ENCODE results near the gene FGFRL1. TPM values are rescaled to one million over a fixed set of nuclear protein-coding genes. Genes with fewer than 3 reads are reported as not detected.

FGFRL1 gene
- total RNA-seq, 1 experiment from 2014 or later: 30.4 TPM

- TSS peak; percentile 61 for BruUV-seq (replicated peaks)
- Histone ChIP-seq H3K27ac (ENCODE audit: low read depth, low read length, poor library complexity, severe bottlenecking) (no peak overlapping the region), H3K4me3 (ENCODE audit: low read depth, low read length, poor library complexity, severe bottlenecking) (no peak overlapping the region), H3K4me1 (ENCODE audit: insufficient read depth, low read length, poor library complexity, severe bottlenecking) (peaks cover 17% of the 10 kb centered on the region), H3K36me3 (ENCODE audit: insufficient read depth, low read length, poor library complexity, severe bottlenecking) (no peaks in the 10 kb centered on the region), H3K27me3 (replicated peaks; ENCODE audit: insufficient read depth, low read depth, low read length, poor library complexity) (no peaks in the 10 kb centered on the region), H3K9me3 (ENCODE audit: low read depth, low read length, poor library complexity, severe bottlenecking) (no peaks in the 10 kb centered on the region)
- ChIA-PET POLR2A (ENCODE audit: low non-redundant PET) (no interaction called here), CTCF (no interaction called here)
- TF ChIP-seq EZH2 (IDR thresholded peaks at IDR 0.05; ENCODE audit: borderline replicate concordance, low read depth, low read length, poor library complexity, severe bottlenecking) (no peak), CTCF (conservative IDR thresholded peaks at IDR 0.05; ENCODE audit: low read depth, low read length) (no peak)
- intact Hi-C loops (cut with micrococcal nuclease; ENCODE audit: unreplicated experiment): no loop called here
- no peak for DNase-seq (ENCODE audit: low spot score)
Measured at GRCh38 chr4:1014291-1015167, 3.1 kb downstream of the FGFRL1 start.

GRCh38 chr4:1015179-1015578 is 3.8 kb downstream of the FGFRL1 start:
- no peaks in the 10 kb centered on the region for H3K27me3 ChIP-seq (replicated peaks; ENCODE audit: insufficient read depth, low read depth, low read length, poor library complexity)
- intact Hi-C loops (cut with micrococcal nuclease; ENCODE audit: unreplicated experiment): no loop called here
- no TSS peak for BruUV-seq (replicated peaks)
- H3K27ac ChIP-seq (ENCODE audit: low read depth, low read length, poor library complexity, severe bottlenecking): no peak overlapping the region
- no peak for TF ChIP-seq EZH2 (IDR thresholded peaks at IDR 0.05; ENCODE audit: borderline replicate concordance, low read depth, low read length, poor library complexity, severe bottlenecking)
- no peaks in the 10 kb centered on the region for H3K9me3 ChIP-seq (ENCODE audit: low read depth, low read length, poor library complexity, severe bottlenecking)
- no peak for DNase-seq (ENCODE audit: low spot score)
- CTCF ChIA-PET: no interaction called here
- POLR2A ChIA-PET (ENCODE audit: low non-redundant PET): no interaction called here
- no peak overlapping the region for H3K4me3 ChIP-seq (ENCODE audit: low read depth, low read length, poor library complexity, severe bottlenecking)
- peaks cover 16% of the 10 kb centered on the region for H3K4me1 ChIP-seq (ENCODE audit: insufficient read depth, low read length, poor library complexity, severe bottlenecking)
- H3K36me3 ChIP-seq (ENCODE audit: insufficient read depth, low read length, poor library complexity, severe bottlenecking): no peaks in the 10 kb centered on the region

- intact Hi-C loops (cut with micrococcal nuclease; ENCODE audit: unreplicated experiment): no loop called here
- H3K4me1 ChIP-seq (ENCODE audit: insufficient read depth, low read length, poor library complexity, severe bottlenecking): peaks cover 11% of the 10 kb centered on the region
- H3K36me3 ChIP-seq (ENCODE audit: insufficient read depth, low read length, poor library complexity, severe bottlenecking): no peaks in the 10 kb centered on the region
- ChIA-PET POLR2A (ENCODE audit: low non-redundant PET) (no interaction called here), CTCF (no interaction called here)
- no peak for DNase-seq (ENCODE audit: low spot score)
- H3K27me3 ChIP-seq (replicated peaks; ENCODE audit: insufficient read depth, low read depth, low read length, poor library complexity): no peaks in the 10 kb centered on the region
- no peak overlapping the region for H3K27ac ChIP-seq (ENCODE audit: low read depth, low read length, poor library complexity, severe bottlenecking)
- no peaks in the 10 kb centered on the region for H3K9me3 ChIP-seq (ENCODE audit: low read depth, low read length, poor library complexity, severe bottlenecking)
- H3K4me3 ChIP-seq (ENCODE audit: low read depth, low read length, poor library complexity, severe bottlenecking): no peak overlapping the region
- no TSS peak for BruUV-seq (replicated peaks)
- TF ChIP-seq CTCF (conservative IDR thresholded peaks at IDR 0.05; ENCODE audit: low read depth, low read length) (no peak), EZH2 (IDR thresholded peaks at IDR 0.05; ENCODE audit: borderline replicate concordance, low read depth, low read length, poor library complexity, severe bottlenecking) (no peak)
Measured at GRCh38 chr4:1015746-1016145, 4.3 kb downstream of the FGFRL1 start.

GRCh38 chr4:1017211-1017610 is 5.8 kb downstream of the FGFRL1 start:
- BruUV-seq (replicated peaks): no TSS peak
- POLR2A ChIA-PET (ENCODE audit: low non-redundant PET): no interaction called here
- H3K4me1 ChIP-seq (ENCODE audit: insufficient read depth, low read length, poor library complexity, severe bottlenecking): peaks cover 7% of the 10 kb centered on the region
- CTCF ChIA-PET: no interaction called here
- no peak overlapping the region for H3K27ac ChIP-seq (ENCODE audit: low read depth, low read length, poor library complexity, severe bottlenecking)
- no peak for TF ChIP-seq CTCF (conservative IDR thresholded peaks at IDR 0.05; ENCODE audit: low read depth, low read length)
- no peaks in the 10 kb centered on the region for H3K36me3 ChIP-seq (ENCODE audit: insufficient read depth, low read length, poor library complexity, severe bottlenecking)
- no peaks in the 10 kb centered on the region for H3K27me3 ChIP-seq (replicated peaks; ENCODE audit: insufficient read depth, low read depth, low read length, poor library complexity)
- no peaks in the 10 kb centered on the region for H3K9me3 ChIP-seq (ENCODE audit: low read depth, low read length, poor library complexity, severe bottlenecking)
- no peak overlapping the region for H3K4me3 ChIP-seq (ENCODE audit: low read depth, low read length, poor library complexity, severe bottlenecking)
- intact Hi-C loops (cut with micrococcal nuclease; ENCODE audit: unreplicated experiment): no loop called here
- DNase-seq (ENCODE audit: low spot score): no peak
